ENCODE results near the gene RNF187. TPM values are rescaled to one million over a fixed set of nuclear protein-coding genes. Genes with fewer than 3 reads are reported as not detected.
A peak's percentile ranks its signal among the peaks of the same experiment; 100 is the strongest.

Gene RNF187
- total RNA-seq, result 10 to 100 TPM; 65.6 to 77.8 TPM
- total RNA-seq, result 63.2 to 96.5 reads per million in 2 donors

DNA sequence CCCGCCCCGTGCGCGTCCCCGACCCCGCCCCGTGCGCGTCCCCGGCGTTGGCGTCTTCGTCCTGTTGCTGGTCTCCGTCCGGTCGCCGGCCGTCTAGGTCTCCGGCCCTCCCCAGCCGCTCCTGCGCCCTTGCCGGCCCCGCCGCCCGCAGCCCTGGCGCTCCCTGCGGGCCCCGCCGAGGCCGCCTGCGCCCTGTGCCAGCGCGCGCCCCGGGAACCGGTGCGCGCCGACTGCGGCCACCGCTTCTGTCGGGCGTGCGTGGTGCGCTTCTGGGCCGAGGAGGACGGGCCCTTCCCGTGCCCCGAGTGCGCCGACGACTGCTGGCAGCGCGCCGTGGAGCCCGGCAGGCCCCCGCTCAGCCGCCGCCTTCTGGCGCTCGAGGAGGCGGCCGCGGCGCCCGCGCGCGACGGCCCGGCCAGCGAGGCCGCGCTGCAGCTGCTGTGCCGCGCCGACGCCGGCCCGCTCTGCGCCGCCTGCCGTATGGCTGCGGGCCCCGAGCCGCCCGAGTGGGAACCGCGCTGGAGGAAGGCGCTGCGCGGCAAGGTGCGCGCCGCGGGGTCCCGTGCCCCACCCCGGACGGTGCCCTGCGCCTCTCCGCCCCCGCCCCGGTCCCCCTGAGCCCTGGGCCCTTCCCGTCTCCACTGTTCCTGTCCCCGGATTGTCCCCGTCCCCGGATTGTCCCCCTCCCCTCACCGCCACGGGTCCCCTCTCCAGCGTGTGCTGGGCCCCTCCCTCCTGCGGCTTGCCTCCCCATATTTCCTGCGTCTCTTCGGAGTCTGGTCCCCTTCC is at the start of gene RNF187:
Gene RNF187 (plus strand): TSS at position 47 of the 789 bp plus-strand sequence.
- peaks cover 27% of the 10 kb centered on the region for H3K4me1 Mint-ChIP-seq
- H3K27ac Mint-ChIP-seq, result peak within 1 kb of the TSS; percentile 99
- ATAC-seq (peak; percentile 61), DNase-seq (peak; percentile 48 to 78 (median 72))
- H3K4me3 Mint-ChIP-seq, result peak within 1 kb of the TSS; percentile 98
- no peaks in the 10 kb centered on the region for H3K9me3 ChIP-seq (ENCODE audit: control insufficient read depth, low read length, poor library complexity, severe bottlenecking)
- peaks cover 3% of the 10 kb centered on the region for H3K36me3 Mint-ChIP-seq (ENCODE audit: low read depth)
- no peaks in the 10 kb centered on the region for H3K27me3 Mint-ChIP-seq

DNA sequence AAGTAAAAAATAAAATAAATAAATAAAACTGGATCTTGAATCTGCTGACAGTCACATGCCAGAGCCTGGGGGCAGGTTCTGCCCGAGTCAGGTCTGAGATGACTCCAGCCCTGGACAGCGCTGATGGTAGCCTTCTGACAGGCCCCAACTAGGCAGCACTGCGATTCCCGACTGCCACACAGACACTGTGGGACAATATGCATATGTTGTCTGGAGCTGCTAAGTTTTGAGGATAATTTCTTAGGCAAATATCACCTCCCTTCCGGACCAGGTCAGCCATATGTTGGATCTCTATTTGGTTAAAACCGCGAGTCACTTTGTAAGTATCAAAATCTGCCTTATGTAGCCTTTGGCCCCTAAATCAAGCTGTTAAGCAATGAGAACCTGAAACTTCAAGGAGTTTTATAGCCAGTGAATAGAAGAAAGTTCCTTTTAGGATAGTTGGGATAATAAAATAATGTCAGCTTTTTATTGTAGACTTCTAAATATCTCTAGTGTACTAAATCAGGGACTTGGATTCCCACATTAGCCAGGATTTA is 49.7 kb upstream of the RNF187 start:
- Mint-ChIP-seq H3K36me3 (ENCODE audit: low read depth) (no peaks in the 10 kb centered on the region), H3K4me1 (peaks cover 7% of the 10 kb centered on the region), H3K27ac (no peak overlapping the region), H3K4me3 (no peak overlapping the region), H3K27me3 (peaks cover 52% of the 10 kb centered on the region)
- ATAC-seq (no peak), DNase-seq (no peak)
- H3K9me3 ChIP-seq (ENCODE audit: control insufficient read depth, low read length, poor library complexity, severe bottlenecking), result no peaks in the 10 kb centered on the region

DNA sequence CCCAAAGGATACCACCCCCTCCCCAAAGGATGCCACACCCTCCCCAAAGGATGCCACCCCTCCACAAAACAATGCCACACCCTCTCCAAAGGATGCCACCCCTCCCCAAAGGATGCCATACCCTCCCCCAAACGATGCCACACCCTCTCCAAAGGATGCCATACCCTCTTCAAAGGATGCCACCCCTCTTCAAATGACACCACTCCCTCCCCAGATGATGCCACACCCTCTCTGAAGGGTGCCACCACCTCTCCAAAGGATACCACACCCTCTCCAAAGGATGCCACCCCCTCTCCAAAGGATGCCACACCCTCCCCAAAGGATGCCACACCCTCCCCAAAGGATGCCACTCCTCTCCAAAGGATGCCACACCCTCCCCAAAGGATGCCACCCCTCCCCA is 48.9 kb upstream of the RNF187 start:
- Mint-ChIP-seq H3K36me3 (ENCODE audit: low read depth) (no peaks in the 10 kb centered on the region), H3K4me3 (no peak overlapping the region), H3K27ac (no peak overlapping the region), H3K27me3 (peaks cover 52% of the 10 kb centered on the region), H3K4me1 (peaks cover 7% of the 10 kb centered on the region)
- no peak for ATAC-seq
- no peak for DNase-seq
- H3K9me3 ChIP-seq (ENCODE audit: control insufficient read depth, low read length, poor library complexity, severe bottlenecking), result no peaks in the 10 kb centered on the region

DNA sequence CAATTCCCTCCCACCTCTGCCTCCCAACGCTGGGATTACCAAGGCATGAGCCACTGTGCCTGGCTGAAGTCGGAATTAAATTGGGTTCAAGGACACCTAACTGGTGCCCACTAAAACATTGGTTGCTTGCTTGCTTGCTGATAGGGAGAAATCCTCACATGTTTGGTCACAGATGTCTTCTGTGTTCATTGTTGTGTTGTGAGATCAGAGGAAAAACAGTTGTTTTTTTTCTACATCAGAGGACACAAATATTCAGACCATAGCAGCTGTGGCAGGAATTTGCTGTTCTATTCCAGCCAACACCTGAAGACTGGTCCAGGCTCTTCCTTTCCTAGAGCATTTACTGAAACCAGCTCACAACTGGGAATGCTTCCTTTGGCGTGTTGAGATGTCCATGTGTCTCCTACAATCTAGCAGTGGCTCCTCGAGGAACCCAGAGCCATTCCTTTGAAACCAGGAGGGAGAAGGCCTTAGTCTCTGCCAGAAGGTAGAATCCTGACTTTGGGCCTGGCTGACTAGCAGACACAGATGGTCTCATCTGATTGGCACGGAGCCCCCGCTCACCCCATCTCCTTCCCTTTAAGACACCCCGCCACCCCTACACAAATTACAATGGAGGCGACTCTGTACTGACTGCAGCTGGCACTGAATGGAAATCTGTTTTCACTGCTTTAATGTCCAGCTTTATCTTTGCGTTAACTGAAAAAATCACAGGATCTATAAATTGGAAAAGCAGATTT is 46.3 kb upstream of the RNF187 start:
- no peak for DNase-seq
- no peaks in the 10 kb centered on the region for H3K9me3 ChIP-seq (ENCODE audit: control insufficient read depth, low read length, poor library complexity, severe bottlenecking)
- H3K36me3 Mint-ChIP-seq (ENCODE audit: low read depth), result no peaks in the 10 kb centered on the region
- no peak overlapping the region for H3K4me3 Mint-ChIP-seq
- H3K27ac Mint-ChIP-seq, result no peak overlapping the region
- H3K27me3 Mint-ChIP-seq, result peaks cover 64% of the 10 kb centered on the region
- H3K4me1 Mint-ChIP-seq, result peaks cover 16% of the 10 kb centered on the region
- no peak for ATAC-seq

DNA sequence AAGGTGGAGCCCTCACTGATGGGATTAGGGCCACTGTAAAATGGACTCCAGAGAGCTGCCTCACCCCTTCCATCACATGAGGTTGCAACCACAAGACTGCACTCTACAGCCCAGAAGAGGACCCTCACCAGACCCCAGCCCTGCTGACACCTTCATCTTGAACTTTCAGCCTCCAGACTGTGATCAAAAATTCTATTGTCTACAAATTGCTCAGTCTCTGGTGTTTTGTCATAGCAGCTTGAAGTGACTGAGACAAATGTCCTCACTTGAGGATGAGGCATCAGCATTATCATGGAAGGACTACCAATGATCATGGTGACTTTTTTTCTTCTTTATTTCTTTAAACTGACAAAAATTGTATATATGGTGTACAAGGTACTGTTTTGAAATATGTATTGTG is 43.8 kb upstream of the RNF187 start:
- ATAC-seq (no peak), DNase-seq (no peak)
- no peak overlapping the region for H3K4me3 Mint-ChIP-seq
- H3K4me1 Mint-ChIP-seq, result peaks cover 21% of the 10 kb centered on the region
- no peaks in the 10 kb centered on the region for H3K36me3 Mint-ChIP-seq (ENCODE audit: low read depth)
- no peak overlapping the region for H3K27ac Mint-ChIP-seq
- peaks cover 77% of the 10 kb centered on the region for H3K27me3 Mint-ChIP-seq
- no peaks in the 10 kb centered on the region for H3K9me3 ChIP-seq (ENCODE audit: control insufficient read depth, low read length, poor library complexity, severe bottlenecking)

DNA sequence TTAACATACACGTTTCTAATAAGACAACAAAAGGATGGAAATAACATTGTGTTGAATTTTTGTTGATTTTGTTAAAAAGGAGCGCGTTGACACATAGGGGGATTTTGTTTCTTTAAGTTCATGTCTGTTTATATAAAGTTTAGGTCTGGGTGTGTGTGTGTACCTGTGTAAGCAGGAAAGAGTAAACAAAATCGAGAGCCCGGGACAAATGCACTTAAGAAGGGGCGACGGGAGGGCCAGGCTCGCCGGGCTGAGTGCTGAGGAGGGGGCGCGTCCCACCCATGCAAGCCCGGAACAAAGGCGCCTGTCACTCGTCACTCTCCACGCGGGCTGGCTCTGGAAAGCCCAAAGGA is 41.7 kb upstream of the RNF187 start:
- Mint-ChIP-seq H3K27me3 (peaks cover 72% of the 10 kb centered on the region), H3K36me3 (ENCODE audit: low read depth) (no peaks in the 10 kb centered on the region), H3K27ac (peak overlapping the region; percentile 37), H3K4me1 (peaks cover 15% of the 10 kb centered on the region), H3K4me3 (peak overlapping the region; percentile 84)
- H3K9me3 ChIP-seq (ENCODE audit: control insufficient read depth, low read length, poor library complexity, severe bottlenecking), result no peaks in the 10 kb centered on the region
- ATAC-seq (peak; percentile 14), DNase-seq (no peak)

DNA sequence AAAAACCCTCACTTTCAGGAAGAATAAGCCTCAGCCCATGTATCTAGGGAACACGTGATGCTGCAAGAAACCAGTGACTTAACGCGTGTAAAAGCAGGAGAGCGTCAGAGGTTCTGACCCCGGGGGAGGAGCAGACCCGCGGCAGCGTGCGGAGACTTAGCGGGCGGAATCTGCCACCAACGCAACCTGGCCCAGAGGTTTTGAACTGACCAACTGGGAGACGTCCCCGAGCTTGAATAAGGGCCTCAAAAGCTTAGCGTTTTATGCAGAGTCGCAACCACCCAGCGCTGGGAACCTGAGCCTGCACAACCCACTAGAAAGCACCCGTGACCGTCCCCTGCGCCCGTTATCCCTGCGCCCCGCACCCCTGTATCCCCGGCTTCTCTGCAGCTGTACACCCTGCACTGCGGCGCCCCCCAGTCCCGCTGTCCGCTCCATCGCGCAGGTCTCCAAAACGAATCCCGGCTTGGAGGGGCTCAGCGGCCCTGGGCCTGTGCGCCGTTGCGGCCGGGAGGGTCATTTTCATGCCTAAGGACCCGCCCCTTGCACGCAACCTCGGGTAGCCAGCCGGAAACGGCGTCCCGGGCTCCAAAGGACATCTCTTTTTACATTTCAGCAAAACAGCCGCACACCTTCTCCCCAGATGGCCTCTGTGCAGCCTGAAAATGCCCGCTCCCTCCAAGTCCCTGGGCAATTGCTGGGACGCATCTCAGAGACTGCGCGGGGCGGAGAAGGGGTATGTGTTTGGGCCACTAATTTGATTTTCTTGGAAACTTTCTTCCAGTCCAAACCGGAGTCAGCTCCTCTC is 41.1 kb upstream of the RNF187 start:
- peak overlapping the region; percentile 37 for H3K27ac Mint-ChIP-seq
- H3K9me3 ChIP-seq (ENCODE audit: control insufficient read depth, low read length, poor library complexity, severe bottlenecking), result no peaks in the 10 kb centered on the region
- peaks cover 15% of the 10 kb centered on the region for H3K4me1 Mint-ChIP-seq
- ATAC-seq, result peak; percentile 74
- peaks cover 72% of the 10 kb centered on the region for H3K27me3 Mint-ChIP-seq
- peak overlapping the region; percentile 84 for H3K4me3 Mint-ChIP-seq
- DNase-seq, result no peak
- H3K36me3 Mint-ChIP-seq (ENCODE audit: low read depth), result no peaks in the 10 kb centered on the region

DNA sequence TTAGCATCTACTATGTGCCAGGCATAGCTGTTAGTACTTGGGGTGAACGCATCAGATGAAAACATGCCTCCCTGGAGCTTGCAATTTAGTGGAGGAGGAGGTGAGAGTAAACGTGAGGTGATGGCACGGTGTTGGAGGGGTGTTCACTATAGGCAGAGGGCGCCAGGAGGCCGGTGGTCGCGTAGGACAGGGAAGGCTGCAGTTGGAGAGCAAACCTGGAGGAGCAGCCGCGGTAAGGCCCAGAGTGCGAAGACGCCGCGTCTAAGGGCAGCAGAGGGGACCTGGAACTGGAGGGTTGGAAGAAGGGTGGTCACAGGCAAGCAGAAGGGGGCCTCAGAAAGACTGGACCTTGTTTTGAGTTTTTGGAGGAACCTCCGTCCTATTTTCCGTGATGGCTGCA is 40.3 kb upstream of the RNF187 start:
- ATAC-seq (no peak), DNase-seq (no peak)
- H3K4me1 Mint-ChIP-seq, result peaks cover 15% of the 10 kb centered on the region
- no peak overlapping the region for H3K27ac Mint-ChIP-seq
- H3K27me3 Mint-ChIP-seq, result peaks cover 64% of the 10 kb centered on the region
- H3K36me3 Mint-ChIP-seq (ENCODE audit: low read depth), result no peaks in the 10 kb centered on the region
- peak overlapping the region; percentile 39 for H3K4me3 Mint-ChIP-seq
- H3K9me3 ChIP-seq (ENCODE audit: control insufficient read depth, low read length, poor library complexity, severe bottlenecking), result no peaks in the 10 kb centered on the region

DNA sequence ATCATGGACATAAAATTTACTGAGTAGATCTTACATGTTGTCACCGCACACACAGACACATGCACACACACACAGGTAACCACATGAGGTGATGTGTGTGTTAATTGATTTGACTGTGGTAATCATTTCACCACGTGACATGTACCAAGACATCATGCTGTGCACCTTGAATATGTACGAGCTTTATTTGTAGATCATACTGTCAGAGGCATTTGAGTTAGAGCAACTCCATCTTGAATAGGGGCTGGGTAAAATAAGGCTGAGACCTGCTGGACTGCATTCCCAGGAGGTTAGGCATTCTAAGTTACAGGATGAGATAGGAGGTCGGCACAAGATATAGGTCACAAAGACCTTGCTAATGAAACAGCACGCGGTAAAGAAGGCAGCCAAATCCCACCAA is 38.8 kb upstream of the RNF187 start:
- ATAC-seq, result no peak
- Mint-ChIP-seq H3K27ac (no peak overlapping the region), H3K36me3 (ENCODE audit: low read depth) (no peaks in the 10 kb centered on the region), H3K4me1 (peaks cover 18% of the 10 kb centered on the region), H3K4me3 (no peak overlapping the region), H3K27me3 (peaks cover 49% of the 10 kb centered on the region)
- DNase-seq, result no peak
- no peaks in the 10 kb centered on the region for H3K9me3 ChIP-seq (ENCODE audit: control insufficient read depth, low read length, poor library complexity, severe bottlenecking)

DNA sequence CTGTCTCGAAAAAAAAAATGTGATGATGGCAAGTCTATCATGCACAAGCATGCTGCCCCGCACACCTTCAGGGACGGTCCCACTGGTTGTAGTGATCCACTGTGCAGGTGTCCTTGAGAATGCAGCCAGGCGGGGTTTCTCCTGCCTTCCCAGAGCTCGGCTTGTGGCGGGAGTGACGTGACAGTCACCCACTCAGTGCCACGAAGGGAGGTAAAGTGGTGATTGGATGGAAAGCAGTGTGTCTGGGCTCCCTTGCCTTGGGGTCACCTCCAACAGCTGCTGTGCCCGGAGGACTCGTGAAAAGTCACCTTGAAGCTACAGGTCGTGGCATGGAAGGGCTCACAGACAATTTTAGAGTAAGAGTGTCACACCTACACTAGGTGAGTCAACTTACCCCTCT is 37.0 kb upstream of the RNF187 start:
- H3K4me1 Mint-ChIP-seq, result peaks cover 22% of the 10 kb centered on the region
- ATAC-seq, result no peak
- H3K27ac Mint-ChIP-seq, result no peak overlapping the region
- peaks cover 31% of the 10 kb centered on the region for H3K27me3 Mint-ChIP-seq
- no peak for DNase-seq
- no peak overlapping the region for H3K4me3 Mint-ChIP-seq
- H3K36me3 Mint-ChIP-seq (ENCODE audit: low read depth), result no peaks in the 10 kb centered on the region
- no peaks in the 10 kb centered on the region for H3K9me3 ChIP-seq (ENCODE audit: control insufficient read depth, low read length, poor library complexity, severe bottlenecking)

DNA sequence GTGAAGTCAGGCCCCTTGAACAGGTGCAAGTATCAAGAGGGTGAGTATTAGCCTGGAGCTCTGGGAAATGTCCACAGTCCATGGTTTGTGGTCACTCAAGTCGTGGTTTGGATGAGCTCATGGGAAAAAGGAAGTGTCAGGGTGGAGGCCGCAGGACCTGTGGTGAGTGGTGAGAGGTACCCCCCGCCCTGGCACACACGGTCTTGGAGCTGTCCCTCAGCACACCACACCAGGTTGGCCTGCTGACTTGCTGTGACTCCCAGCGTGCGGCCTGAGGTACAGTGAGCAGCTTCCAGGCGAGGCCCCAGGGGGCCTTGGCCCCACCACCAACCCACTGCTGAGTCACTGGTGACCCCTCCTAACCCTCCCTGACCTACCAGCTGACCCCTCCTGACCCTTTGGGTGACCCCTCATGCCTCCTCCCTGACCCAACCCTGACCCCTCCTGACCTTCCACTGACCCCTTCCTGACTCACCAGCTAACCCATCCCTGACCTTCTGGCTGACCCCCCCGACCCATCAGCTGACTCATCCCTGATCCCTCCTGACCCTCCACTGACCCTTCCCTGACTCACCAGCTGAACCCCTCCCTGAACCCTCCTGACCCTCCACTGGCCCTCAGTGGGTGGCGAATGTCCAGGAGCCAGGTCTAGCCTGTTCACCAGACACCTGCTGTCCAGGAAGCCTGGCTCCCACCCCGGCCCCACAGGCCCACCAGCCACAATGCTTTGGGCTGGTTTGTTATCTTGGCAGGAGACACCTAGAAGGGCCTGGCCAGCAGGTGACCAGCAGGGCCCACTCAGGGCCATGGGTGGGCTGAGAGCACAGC is 34.8 kb upstream of the RNF187 start:
- peak overlapping the region; percentile 57 for H3K27ac Mint-ChIP-seq
- DNase-seq (no peak), ATAC-seq (no peak)
- H3K4me3 Mint-ChIP-seq, result no peak overlapping the region
- peaks cover 11% of the 10 kb centered on the region for H3K27me3 Mint-ChIP-seq
- peaks cover 2% of the 10 kb centered on the region for H3K36me3 Mint-ChIP-seq (ENCODE audit: low read depth)
- peaks cover 17% of the 10 kb centered on the region for H3K4me1 Mint-ChIP-seq
- no peaks in the 10 kb centered on the region for H3K9me3 ChIP-seq (ENCODE audit: control insufficient read depth, low read length, poor library complexity, severe bottlenecking)

DNA sequence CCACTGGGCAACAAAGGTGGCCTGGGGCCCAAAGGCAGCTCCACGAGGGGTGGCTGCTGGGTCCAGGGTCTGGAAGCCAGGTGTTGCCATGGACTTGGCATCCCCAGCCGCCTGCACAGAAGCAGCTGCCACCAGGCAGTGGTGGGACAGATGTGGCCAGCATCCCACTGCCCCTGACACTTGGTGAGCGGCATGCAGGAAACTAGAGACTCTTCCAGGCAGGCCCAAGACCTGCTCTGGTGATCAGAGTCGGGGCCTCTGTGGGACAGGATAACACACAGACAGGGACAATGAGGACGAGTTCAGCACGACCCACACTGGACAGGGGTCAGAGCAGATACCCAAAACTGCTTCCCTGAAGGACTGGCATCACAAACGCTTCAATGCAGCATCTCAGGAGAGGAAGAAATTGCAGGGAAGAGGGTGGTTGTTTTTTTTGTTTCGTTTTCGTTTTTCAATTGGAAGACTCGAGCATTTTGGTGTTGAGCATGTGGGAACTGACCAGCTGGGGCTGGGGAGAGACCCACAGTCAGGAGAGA is 34.1 kb upstream of the RNF187 start:
- peak overlapping the region; percentile 57 for H3K27ac Mint-ChIP-seq
- DNase-seq (no peak), ATAC-seq (no peak)
- no peak overlapping the region for H3K4me3 Mint-ChIP-seq
- no peaks in the 10 kb centered on the region for H3K9me3 ChIP-seq (ENCODE audit: control insufficient read depth, low read length, poor library complexity, severe bottlenecking)
- peaks cover 5% of the 10 kb centered on the region for H3K27me3 Mint-ChIP-seq
- peaks cover 2% of the 10 kb centered on the region for H3K36me3 Mint-ChIP-seq (ENCODE audit: low read depth)
- peaks cover 22% of the 10 kb centered on the region for H3K4me1 Mint-ChIP-seq

Measured in T-helper 17 cell (primary cell).